Hematopoietic multipotent progenitor cell treated with erythropoietin and hydrocortisone succinate and interleukin-3 and kit ligand, for 6 days (in vitro differentiated cells): ENCODE data around the gene NPY1R.

Source experiments
- DNase-seq: peaks from one replicate; pipeline ENCODE4 v3.0.0-alpha.2; 2015

Gene NPY1R

GRCh38 chr4:163274861-163275260, 57.5 kb downstream of the NPY1R start:
- no peak for DNase-seq
